ENCODE measurements around the gene SMIM45.

The SMIM45 gene

GRCh38 chr22:41933411-41934177 lies 18.4 kb upstream of the SMIM45 start:
- Histone ChIP-seq H3K56ac (replicated peaks; ENCODE audit: insufficient read length, low read depth, low read length) (no peak overlapping the region), H2AFZ (ENCODE audit: low read length) (no peak overlapping the region), H2BK20ac (ENCODE audit: low read length) (no peak overlapping the region), H4K91ac (replicated peaks; ENCODE audit: insufficient read length, low read length) (no peak overlapping the region), H3K79me1 (ENCODE audit: low read depth, low read length) (no peaks in the 10 kb centered on the region), H3K14ac (ENCODE audit: insufficient read length) (no peak overlapping the region), H2BK15ac (ENCODE audit: low read length) (no peak overlapping the region), H3K4me2 (ENCODE audit: insufficient read depth in 1 of 2, low read depth in 2 of 2, low read length in 2 of 2) (no peak overlapping the region), H4K5ac (ENCODE audit: insufficient read length, low read depth, low read length) (no peak overlapping the region), H3K36me3 (ENCODE audit: control insufficient read depth in 2 of 4, insufficient read depth in 4 of 4, low read length in 3 of 4) (peaks cover 2 to 9% (median 2%) of the 10 kb centered on the region in 4 experiments; a peak in 6 of 8 replicates), H2BK5ac (ENCODE audit: low read depth, low read length) (no peak overlapping the region), H3K9ac (replicated peaks in 1 of 4; ENCODE audit: extremely low read depth in 1 of 4, low read depth in 3 of 4, low read length in 3 of 4) (no peak overlapping the region), H2AK5ac (ENCODE audit: low read depth, low read length) (no peak overlapping the region), H2BK120ac (replicated peaks; ENCODE audit: low read depth, low read length) (no peak overlapping the region), H2BK12ac (ENCODE audit: low read depth, low read length) (no peak overlapping the region), H3K23me2 (ENCODE audit: low read depth, low read length) (no peaks in the 10 kb centered on the region), H3K4ac (replicated peaks; ENCODE audit: insufficient read length, low read depth, low read length) (no peak overlapping the region), H3K4me1 (replicated peaks in 1 of 4; ENCODE audit: control insufficient read depth in 3 of 4, insufficient read depth in 4 of 4, low read length in 3 of 4) (peaks cover 0 to 7% (median 3%) of the 10 kb centered on the region in 4 experiments; a peak in 3 of 7 replicates), H3K4me3 (ENCODE audit: extremely low read depth in 1 of 4, insufficient read depth in 2 of 4, low read depth in 3 of 4, low read length in 4 of 4) (no peak overlapping the region), H4K20me1 (replicated peaks in 1 of 2; ENCODE audit: control insufficient read depth in 1 of 2, insufficient read depth in 2 of 2, low read length in 2 of 2) (peaks cover 10 to 13% of the 10 kb centered on the region in 2 experiments), H3K9me3 (ENCODE audit: insufficient read depth in 2 of 2, low read depth in 1 of 2, low read length in 1 of 2) (no peaks in the 10 kb centered on the region), H3K23ac (ENCODE audit: insufficient read length) (no peak overlapping the region), H4K8ac (ENCODE audit: extremely low read depth, insufficient read depth, low read length) (no peak overlapping the region), H3K79me2 (ENCODE audit: control insufficient read depth in 1 of 2, insufficient read depth in 2 of 2, low read length in 2 of 2) (no peaks in the 10 kb centered on the region), H3K18ac (ENCODE audit: extremely low read depth, low read length) (no peak overlapping the region), H3K27me3 (replicated peaks in 1 of 4; ENCODE audit: control insufficient read depth in 3 of 4, extremely low read depth in 1 of 4, insufficient read depth in 3 of 4, low read length in 3 of 4) (peaks cover 0 to 3% (median 1%) of the 10 kb centered on the region in 4 experiments; a peak in 3 of 7 replicates), H3K27ac (ENCODE audit: low read depth, low read length) (no peak overlapping the region)
- ChIA-PET POLR2A (ENCODE audit: partially characterized antibody) (interaction anchor here (0.6 to 3.6 kb wide), 8 partner anchors 8 to 169 kb away, joined by 3 to 15 read pairs (median 4); partner anchors contain the start of genes CENPM and SHISA8), CTCF (ENCODE audit: partially characterized antibody) (interaction anchor here (1.2 to 1.6 kb wide), 3 partner anchors 8 to 236 kb away, joined by 3 to 8 read pairs (median 4); no protein-coding TSS in a partner anchor)
- FAIRE-seq: no peak
- WGBS, 2 experiments (ENCODE audit: extremely low coverage in 1 of 2, insufficient coverage in 1 of 2, insufficient read length in 1 of 2, insufficient replicate concordance in 2 of 2, low coverage in 1 of 2, low lambda C conversion rate in 2 of 2, missing lambda C conversion rate in 1 of 2): 87% methylated on average over 14 of the region's 16 CpGs; no CpG with 5 or more reads in 1 of the 2 experiments
- DNase-seq (ENCODE audit: low read depth in 1 of 2, low spot score in 2 of 2): no peak
- no peak for TF ChIP-seq KDM5A (IDR thresholded peaks at IDR 0.05; ENCODE audit: low read length)
- no peak for TF ChIP-seq SIN3A (conservative IDR thresholded peaks at IDR 0.05 in 1 of 2, IDR thresholded peaks at IDR 0.05 in 1 of 2; ENCODE audit: low read depth in 1 of 2, low read length in 2 of 2)

Measured in H1 (cell line).